ENCODE data around the gene MYO1H. TPM values are rescaled to one million over a fixed set of nuclear protein-coding genes. Genes with fewer than 3 reads are reported as not detected.
A peak's percentile ranks its signal among the peaks of the same experiment; 100 is the strongest.
"Not testable (repeated sequence)": the region's sequence is repeated elsewhere in the genome, so short reads cannot be mapped to it uniquely, and the experiment has no call there.

The MYO1H gene, protein sequence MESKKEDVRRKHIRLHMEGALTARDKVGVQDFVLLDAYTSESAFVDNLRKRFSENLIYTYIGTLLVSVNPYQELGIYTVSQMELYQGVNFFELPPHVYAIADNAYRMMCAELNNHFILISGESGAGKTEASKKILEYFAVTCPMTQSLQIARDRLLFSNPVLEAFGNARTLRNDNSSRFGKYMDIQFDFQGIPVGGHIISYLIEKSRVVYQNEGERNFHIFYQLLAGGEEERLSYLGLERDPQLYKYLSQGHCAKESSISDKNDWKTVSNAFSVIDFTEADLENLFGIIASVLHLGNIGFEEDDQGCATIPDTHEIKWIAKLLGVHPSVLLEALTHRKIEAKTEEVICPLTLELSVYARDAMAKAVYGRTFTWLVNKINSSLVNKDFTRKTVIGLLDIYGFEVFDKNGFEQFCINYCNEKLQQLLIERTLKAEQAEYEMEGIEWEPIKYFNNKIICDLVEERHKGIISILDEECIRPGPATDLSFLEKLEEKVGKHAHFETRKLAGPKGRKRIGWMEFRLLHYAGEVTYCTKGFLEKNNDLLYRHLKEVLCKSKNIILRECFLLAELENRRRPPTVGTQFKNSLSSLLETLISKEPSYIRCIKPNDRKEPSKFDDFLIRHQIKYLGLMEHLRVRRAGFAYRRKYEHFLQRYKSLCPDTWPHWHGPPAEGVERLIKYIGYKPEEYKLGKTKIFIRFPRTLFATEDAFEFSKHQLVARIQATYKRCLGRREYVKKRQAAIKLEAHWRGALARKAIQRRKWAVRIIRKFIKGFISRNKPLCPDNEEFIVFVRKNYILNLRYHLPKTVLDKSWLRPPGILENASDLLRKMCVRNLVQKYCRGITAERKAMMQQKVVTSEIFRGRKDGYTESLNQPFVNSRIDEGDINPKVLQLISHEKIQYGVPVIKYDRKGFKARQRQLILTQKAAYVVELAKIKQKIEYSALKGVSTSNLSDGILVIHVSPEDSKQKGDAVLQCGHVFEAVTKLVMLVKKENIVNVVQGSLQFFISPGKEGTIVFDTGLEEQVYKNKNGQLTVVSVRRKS
- not detected for total RNA-seq

DNA sequence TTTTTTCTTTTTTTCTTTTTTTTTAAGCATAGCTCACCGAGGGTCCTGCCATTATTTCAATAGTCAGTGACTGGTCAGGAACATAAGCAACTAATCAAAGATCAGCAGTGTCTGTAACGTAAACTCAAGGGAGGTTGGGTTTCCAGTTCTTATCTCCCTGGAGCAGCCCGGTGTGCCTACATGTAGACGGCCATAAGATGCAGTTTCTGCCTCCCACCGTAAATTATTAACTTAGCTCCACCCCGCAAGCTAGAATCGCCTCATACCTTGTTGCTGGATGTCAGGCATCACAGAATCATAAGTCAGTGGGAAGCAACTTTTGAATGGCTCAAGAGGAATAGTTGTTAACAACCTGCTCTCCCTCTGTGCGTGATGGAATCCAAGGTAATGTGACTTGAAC, at the start of gene MYO1H:
Gene MYO1H (plus strand): TSS at position 312 of the 400 bp plus-strand sequence. CDS start 61 bp downstream, at position 373.
- H3K27ac Mint-ChIP-seq, result no peak within 1 kb of the TSS
- peaks cover 1% of the 10 kb centered on the region for H3K9me3 Mint-ChIP-seq
- H3K27me3 Mint-ChIP-seq, result peaks cover 19% of the 10 kb centered on the region

DNA sequence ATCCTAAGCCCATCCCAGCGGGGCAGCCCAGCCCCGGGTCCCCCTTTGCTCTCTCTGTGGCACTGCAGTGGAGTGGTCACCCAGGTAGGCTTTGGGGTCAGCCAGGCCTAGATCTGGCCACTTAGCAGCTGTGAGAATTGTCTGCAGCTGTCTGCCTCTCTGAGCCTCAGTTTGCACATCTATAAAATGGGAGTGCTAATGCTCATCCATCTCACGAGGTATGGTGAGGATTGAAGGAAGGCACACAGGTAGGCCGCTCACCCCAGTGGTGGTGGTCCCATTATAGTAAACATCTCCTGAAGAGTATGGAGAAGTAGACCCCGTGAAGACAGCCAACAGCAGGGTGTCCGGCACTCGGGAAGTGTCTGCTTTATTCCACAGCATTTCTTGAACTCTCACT, 47.9 kb upstream of the MYO1H start:
- no peaks in the 10 kb centered on the region for H3K36me3 Mint-ChIP-seq
- H3K27ac Mint-ChIP-seq, result no peak overlapping the region
- H3K4me1 Mint-ChIP-seq, result no peaks in the 10 kb centered on the region
- peaks cover 41% of the 10 kb centered on the region for H3K27me3 Mint-ChIP-seq
- DNase-seq, result no peak
- H3K4me3 Mint-ChIP-seq, result no peak overlapping the region
- no peaks in the 10 kb centered on the region for H3K9me3 Mint-ChIP-seq

More for the DNA sequence above, at the start of gene MYO1H:
- H3K4me3 Mint-ChIP-seq, result no peak within 1 kb of the TSS
- H3K36me3 Mint-ChIP-seq, result no peaks in the 10 kb centered on the region
- DNase-seq, result no peak
- no peaks in the 10 kb centered on the region for H3K4me1 Mint-ChIP-seq

DNA sequence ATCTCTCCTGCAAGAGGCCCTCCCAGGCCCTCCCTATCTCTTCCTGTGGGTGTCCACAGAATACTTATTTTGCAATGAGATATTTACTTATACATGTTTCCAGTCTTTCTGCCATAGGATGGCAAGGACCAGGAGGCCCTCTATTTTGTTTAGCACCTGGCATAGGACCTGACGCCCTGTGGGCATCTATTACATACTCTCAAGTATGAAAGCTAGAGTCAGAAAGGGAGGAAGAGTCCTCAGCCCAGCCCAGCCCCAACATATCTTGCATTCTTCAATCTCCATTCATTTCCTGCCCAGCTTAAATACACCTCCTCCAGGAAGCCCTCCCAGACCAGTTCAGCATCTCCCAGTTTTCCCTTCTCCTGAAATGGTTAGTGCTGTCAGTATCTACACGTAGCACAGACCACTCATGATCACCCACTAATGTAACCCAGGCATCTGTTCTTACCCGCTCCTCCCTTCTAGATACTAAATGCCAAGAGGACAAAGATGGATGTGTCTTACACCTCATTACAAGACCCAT, 46.0 kb upstream of the MYO1H start:
- Mint-ChIP-seq H3K27ac (no peak overlapping the region), H3K4me3 (no peak overlapping the region), H3K9me3 (no peaks in the 10 kb centered on the region), H3K36me3 (no peaks in the 10 kb centered on the region), H3K27me3 (peaks cover 43% of the 10 kb centered on the region), H3K4me1 (no peaks in the 10 kb centered on the region)
- DNase-seq, result no peak

DNA sequence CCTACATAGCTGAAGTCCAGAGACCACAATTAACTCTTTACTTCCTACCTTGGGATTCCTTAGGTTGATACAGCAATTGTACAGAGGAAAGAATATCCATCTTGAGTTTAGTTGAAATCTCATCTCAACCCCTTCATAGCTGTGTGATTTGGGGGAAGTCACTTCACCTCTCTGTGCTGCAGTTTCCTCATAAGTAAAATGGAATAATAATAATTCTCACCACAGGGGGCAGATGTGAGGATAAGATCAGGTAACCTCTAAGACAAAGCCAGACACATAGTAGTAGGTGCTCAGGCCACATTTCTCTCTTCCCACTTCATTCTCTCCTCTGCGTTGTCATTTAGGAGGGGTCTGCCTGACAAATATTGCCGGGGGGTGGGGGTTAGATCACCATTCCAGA, 45.3 kb upstream of the MYO1H start:
- no peak for DNase-seq
- Mint-ChIP-seq H3K9me3 (no peaks in the 10 kb centered on the region), H3K4me1 (no peaks in the 10 kb centered on the region), H3K4me3 (no peak overlapping the region), H3K27me3 (peaks cover 48% of the 10 kb centered on the region), H3K36me3 (no peaks in the 10 kb centered on the region), H3K27ac (no peak overlapping the region)

DNA sequence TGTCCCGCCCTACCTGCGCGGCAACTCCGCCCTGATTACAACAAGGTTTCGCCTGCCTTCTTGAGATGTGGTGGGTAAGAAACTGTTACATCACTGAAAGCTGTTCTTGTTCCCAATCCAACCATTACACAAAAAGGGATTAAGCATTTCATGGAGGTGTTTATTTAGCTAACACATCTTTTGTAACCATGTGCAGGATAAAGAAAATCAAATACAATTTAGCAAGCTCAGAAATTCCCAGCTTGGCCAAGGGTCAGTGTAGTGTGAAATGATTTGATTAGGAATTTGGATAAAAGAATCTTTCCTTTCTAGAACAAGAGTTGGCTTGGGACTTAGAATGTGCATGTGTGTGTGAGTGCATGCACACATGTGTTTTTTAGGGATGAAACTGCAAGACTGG, 44.9 kb upstream of the MYO1H start:
- Mint-ChIP-seq H3K4me1 (no peaks in the 10 kb centered on the region), H3K27ac (no peak overlapping the region), H3K4me3 (no peak overlapping the region), H3K27me3 (peaks cover 52% of the 10 kb centered on the region), H3K36me3 (no peaks in the 10 kb centered on the region), H3K9me3 (no peaks in the 10 kb centered on the region)
- no peak for DNase-seq

DNA sequence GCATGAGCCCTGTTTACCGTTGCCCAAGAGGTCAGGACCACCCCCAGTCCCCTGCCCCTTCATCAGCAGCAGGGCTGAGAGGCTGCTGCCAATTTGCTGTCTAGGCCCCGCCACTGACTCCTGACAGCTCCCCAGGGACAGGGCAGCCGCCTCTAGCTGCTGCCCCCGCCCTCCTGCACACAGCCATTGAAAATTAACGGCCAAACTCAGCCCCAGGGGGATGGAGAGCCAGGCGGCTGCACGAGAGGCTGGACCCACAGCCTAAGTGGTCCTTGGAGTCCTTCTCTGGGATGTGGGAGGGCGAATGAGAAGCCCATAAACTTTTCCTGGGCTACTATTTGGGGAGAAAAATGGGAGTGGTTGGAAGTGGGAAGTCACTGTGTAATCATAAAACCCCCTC, 43.2 kb upstream of the MYO1H start:
- H3K4me3 Mint-ChIP-seq, result no peak overlapping the region
- H3K9me3 Mint-ChIP-seq, result no peaks in the 10 kb centered on the region
- H3K36me3 Mint-ChIP-seq, result no peaks in the 10 kb centered on the region
- peaks cover 2% of the 10 kb centered on the region for H3K4me1 Mint-ChIP-seq
- DNase-seq, result no peak
- H3K27ac Mint-ChIP-seq, result no peak overlapping the region
- H3K27me3 Mint-ChIP-seq, result peaks cover 68% of the 10 kb centered on the region

DNA sequence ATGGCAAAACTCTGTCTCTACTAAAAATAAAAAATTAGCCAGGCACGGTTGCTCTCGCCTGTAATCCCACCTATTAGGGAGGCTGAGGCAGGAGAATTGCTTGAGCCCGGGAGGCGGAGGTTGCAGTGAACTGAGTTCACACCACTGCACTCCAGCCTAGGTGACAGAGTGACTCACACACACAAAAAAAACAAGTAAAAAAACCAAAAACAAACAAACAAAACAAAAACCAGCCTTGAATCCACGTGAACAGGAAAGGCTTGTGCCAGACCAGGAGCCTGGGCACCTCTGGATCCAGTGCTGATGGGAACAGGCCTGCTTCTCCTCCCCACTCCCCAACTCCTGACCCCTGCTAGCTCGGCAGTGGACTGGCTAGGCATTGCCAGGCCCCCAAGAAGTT, 42.2 kb upstream of the MYO1H start:
- Mint-ChIP-seq H3K36me3 (no peaks in the 10 kb centered on the region), H3K4me3 (no peak overlapping the region), H3K27ac (no peak overlapping the region), H3K4me1 (peaks cover 6% of the 10 kb centered on the region), H3K27me3 (peaks cover 74% of the 10 kb centered on the region), H3K9me3 (no peaks in the 10 kb centered on the region)
- no peak for DNase-seq

DNA sequence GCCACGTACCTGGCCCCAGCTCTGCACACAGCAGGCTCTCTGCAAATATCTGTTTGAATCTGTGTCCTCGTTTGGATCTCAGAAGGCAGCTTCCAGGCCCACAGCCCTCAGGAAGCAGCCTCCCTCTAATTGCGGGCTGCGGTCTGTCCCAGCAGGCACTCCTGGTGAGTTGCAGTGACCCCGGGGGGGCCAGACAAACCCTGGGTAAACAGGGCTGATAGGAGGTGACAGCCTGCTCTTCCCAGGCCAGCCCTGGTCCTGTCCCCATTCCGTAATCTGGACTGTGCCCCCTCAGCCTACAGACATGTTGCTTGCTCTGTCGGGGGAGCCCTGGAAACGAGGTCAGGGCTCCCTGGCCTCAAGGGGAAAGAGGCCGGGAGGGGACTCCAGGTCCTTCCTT, 40.6 kb upstream of the MYO1H start:
- Mint-ChIP-seq H3K27ac (no peak overlapping the region), H3K36me3 (no peaks in the 10 kb centered on the region), H3K4me1 (peaks cover 12% of the 10 kb centered on the region), H3K4me3 (no peak overlapping the region), H3K9me3 (no peaks in the 10 kb centered on the region), H3K27me3 (peaks cover 83% of the 10 kb centered on the region)
- DNase-seq, result no peak

DNA sequence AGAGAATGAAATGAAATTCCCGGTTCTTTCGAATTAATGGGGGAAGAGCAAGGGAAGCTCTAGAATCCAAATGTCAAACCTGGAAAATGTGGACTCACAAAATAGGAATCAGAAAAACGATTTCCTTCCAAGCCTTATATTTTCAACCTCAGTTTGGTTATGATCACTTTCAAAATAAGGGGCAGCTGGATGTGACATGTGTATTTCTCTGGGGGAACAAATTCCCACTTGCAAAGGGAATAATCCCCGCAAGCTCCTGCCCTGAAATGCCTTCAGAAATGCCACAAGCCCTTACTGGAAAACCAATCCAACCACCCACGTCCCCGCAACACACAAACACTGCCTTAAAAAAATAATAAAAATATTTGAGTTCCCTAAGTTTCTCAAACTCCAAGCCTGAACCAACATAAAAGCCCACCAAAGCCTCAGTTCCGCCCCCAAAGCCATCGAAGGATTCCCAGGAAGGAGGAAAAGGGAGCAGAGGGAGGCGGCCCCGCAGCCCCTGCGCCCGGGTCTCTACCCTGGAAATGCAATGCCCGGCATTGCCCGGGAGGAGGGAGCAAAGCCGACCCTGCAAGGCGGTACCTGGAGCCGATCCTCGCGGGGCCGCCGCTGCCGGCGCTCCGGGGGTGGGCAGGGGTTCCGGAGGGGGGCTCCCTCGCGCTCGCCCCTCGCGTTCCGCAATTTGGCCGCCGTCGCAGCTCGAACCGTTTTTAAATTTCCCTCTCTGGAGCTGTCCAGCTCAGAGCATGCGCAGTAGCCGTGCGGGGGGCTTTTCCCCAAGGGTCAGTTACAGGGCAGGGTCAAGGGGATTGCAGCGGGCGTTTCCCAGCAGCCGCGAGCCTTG, 38.9 kb upstream of the MYO1H start, which contains the start of gene FOXN4:
Gene FOXN4 (minus strand): TSS at position 751 of the 847 bp plus-strand sequence. CDS start 963 bp downstream, outside the sequence.
- Mint-ChIP-seq H3K9me3 (no peaks in the 10 kb centered on the region), H3K36me3 (no peaks in the 10 kb centered on the region), H3K4me3 (peak within 1 kb of the TSS; percentile 84), H3K27me3 (peaks cover 79% of the 10 kb centered on the region), H3K27ac (no peak within 1 kb of the TSS), H3K4me1 (peaks cover 12% of the 10 kb centered on the region)
- peak; percentile 3 for DNase-seq

DNA sequence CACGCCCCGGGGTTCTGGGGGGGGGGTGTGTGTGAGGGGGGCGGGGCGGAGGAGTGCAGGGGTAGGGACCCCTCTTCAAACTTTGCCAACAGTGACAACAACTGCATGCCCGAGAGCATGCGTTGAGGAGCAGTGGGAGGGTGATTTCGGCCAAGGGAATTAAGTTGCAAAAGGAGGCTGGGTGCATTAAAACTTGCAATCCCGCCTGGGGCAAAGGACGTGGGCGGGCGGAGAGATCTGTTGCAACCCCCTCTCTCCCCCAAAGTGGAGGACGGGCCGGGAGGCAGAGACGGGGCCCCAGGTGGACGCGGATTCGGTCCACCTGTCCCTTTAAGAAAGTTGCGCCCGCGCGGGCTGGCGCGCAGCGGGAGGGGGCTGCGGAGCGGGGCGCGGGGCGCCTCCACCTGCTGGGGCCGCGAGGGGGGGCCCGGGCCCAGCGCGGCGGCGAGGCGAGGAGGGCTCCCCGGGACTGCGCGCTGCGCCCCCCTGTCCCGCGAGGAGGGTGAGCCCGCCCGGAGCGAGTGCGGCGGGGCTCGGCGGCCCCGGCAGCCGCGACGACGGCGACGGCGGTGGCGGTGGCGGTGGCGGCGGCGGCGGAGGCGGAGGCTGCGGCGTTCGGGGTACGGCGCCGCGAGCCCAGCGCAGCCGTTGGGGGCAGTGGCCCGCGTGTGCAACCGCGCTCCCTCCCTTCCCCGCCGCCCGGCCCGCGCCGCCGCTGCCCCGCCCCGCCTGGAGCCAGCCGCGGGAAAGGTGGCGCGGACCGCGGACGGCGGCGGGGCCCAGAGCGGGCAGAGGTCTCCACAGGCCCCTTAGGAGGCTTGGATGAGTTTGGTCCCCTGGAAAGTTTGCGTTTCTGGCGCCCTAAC, 38.1 kb upstream of the MYO1H start:
- peak; percentile 18 for DNase-seq
- Mint-ChIP-seq H3K4me3 (peak overlapping the region; percentile 84), H3K27me3 (peaks cover 79% of the 10 kb centered on the region), H3K9me3 (no peaks in the 10 kb centered on the region), H3K4me1 (peaks cover 12% of the 10 kb centered on the region), H3K27ac (no peak overlapping the region), H3K36me3 (no peaks in the 10 kb centered on the region)

DNA sequence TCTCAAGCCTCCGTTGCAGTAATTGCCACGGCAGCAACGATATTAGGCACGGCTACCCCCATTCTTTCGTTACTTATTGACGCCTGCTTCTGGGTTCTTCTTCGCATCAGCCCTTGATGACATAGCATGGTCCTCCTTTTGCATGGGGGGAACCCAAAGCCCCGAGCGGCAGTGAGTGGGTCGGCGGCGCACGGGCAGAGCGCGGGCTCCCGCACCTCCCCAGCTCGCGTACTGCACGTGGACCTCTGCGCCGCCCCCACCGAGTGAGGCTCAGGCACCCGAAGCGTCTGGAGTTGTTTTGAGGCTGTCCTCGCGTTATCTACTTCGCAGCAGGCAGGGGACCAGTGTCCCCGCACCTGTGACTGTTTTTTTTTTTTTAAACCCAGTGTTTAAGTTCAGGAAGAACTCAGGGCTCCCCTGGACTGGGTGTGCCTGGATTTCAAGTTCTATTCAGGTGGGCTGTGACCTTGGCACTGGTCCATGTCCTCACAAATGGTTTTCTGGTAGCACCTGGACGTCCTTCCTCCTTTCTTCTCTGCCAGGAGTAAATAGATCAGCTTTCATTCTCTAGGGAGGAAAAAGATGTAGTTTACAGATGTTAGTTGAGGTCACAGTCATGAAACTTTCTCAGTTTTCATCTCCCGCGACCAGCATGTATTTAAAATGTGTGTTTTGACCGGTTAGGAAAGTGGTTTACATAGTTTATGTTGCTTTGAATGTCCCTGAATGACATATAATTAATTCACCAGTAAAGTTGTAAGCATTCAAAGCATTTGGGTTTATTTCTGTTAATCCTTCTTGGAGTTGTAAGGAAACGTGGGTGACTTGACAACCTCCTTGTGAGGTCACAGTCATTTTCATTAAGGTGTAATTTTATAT, 37.2 kb upstream of the MYO1H start:
- Mint-ChIP-seq H3K4me3 (peak overlapping the region; percentile 53), H3K27ac (no peak overlapping the region), H3K9me3 (no peaks in the 10 kb centered on the region), H3K4me1 (peaks cover 12% of the 10 kb centered on the region), H3K27me3 (peaks cover 81% of the 10 kb centered on the region), H3K36me3 (no peaks in the 10 kb centered on the region)
- peak; percentile 15 for DNase-seq

DNA sequence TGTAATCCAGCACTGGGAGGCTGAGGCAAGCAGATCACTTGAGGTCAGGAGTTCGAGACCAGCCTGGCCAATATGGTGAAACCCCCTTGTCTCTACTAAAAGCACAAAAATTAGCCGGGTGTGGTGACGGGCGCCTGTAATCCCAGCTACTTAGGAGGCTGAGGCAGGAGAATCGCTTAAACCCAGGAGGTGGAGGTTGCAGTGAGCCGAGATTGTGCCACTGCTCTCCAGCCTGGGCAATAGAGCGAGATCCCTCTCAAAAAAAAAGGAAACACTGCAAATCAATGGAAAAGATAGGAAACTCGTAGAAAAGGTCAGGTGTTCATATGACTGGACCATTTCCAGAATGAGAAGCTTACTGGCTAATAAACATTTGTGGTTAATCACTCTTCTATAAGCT, 26.4 kb upstream of the MYO1H start:
- not testable (repeated sequence) for H3K27ac Mint-ChIP-seq, H3K4me3 Mint-ChIP-seq, H3K9me3 Mint-ChIP-seq, DNase-seq, H3K4me1 Mint-ChIP-seq, H3K36me3 Mint-ChIP-seq
- peaks cover 20% of the 10 kb centered on the region for H3K27me3 Mint-ChIP-seq

DNA sequence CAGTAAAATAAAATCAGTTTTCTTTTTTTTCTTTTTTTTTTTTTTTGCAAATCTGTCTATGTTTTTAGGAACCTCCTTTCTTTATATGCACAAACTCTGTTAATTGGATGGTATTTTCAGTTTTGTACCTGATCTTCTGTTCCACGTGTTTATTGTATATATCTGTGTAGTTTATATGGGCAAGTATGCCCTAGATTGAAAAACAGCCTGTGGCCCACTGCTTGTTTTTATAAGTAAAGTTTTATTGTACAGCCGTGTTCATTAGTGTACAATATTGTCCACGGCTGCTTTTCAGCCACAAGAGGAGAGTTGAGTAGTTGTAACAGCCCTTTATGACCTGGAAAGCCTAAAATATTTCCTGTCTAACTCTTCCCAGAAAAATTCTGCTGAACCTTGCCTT, 18.7 kb upstream of the MYO1H start:
- no peak for DNase-seq
- Mint-ChIP-seq H3K36me3 (no peaks in the 10 kb centered on the region), H3K27me3 (no peaks in the 10 kb centered on the region), H3K27ac (no peak overlapping the region), H3K4me1 (no peaks in the 10 kb centered on the region), H3K4me3 (no peak overlapping the region), H3K9me3 (no peaks in the 10 kb centered on the region)

Data from activated naive CD8-positive, alpha-beta T cell treated with anti-CD3 and anti-CD28 coated beads for 36 hours (primary cell).